Measurements from ENCODE around the gene CENPF. TPM values are rescaled to one million over a fixed set of nuclear protein-coding genes. Genes with fewer than 3 reads are reported as not detected.
"Not testable (repeated sequence)": the region's sequence is repeated elsewhere in the genome, so short reads cannot be mapped to it uniquely, and the experiment has no call there.

Gene CENPF
- total RNA-seq, 1 experiment from 2014 or later: 113 TPM

DNA sequence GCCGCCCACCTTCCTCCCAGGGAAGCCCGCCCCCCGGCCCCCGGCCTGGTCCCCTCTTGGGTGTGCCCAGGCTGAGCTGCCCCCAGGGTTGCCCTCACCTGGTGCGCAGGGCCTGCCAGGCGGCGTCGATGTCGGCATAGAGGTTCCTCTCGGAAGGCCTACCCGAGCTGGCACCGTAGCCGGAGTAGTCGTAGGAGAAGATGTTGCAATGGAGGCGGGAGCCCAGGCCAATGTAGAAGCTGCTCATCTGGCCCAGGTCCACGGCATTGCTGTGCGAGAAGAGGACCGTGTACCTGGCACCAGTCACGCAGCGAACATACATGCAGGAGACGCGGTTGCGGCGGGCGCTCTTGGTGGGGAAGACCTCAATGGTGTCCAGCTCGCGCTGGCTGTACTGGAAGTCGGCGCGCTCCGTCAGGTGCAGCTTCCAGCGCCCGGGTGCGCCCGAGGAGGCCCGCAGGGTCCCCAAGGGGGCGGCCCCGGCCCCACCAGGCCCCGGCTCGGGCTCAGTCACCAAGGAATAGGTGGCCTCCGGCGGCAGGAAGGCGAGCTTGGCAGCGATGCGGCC lies 5.3 kb downstream of the CENPF start:
- not testable (repeated sequence) for H3K23ac ChIP-seq (ENCODE audit: insufficient read length, low read depth, low read length); H3K4me1 ChIP-seq (ENCODE audit: insufficient read depth, low read length); H2BK5ac ChIP-seq (ENCODE audit: insufficient read length, low read length); H3K4ac ChIP-seq (ENCODE audit: low read depth, low read length); H2BK12ac ChIP-seq (ENCODE audit: insufficient read length, low read depth, low read length); H4K8ac ChIP-seq (replicated peaks; ENCODE audit: insufficient read length, low read depth, low read length); H3K27me3 ChIP-seq (ENCODE audit: insufficient read depth, low read length); H4K91ac ChIP-seq (ENCODE audit: insufficient read length, low read depth, low read length); H2AK5ac ChIP-seq (ENCODE audit: insufficient read length, low read length); H3K9ac ChIP-seq (ENCODE audit: extremely low read depth, insufficient read length, low read length); H3K14ac ChIP-seq (ENCODE audit: insufficient read depth, low read length); H3K4me2 ChIP-seq (ENCODE audit: insufficient read depth, insufficient read length, low read length); H3K18ac ChIP-seq (ENCODE audit: insufficient read length, low read depth, low read length); H3K79me1 ChIP-seq (ENCODE audit: insufficient read depth, low read depth, low read length, poor library complexity, severe bottlenecking); H3K4me3 Mint-ChIP-seq; H2BK120ac ChIP-seq (ENCODE audit: low read depth, low read length, poor library complexity, severe bottlenecking); H4K20me1 ChIP-seq (ENCODE audit: control insufficient read depth, insufficient read depth, insufficient read length); H3T11ph ChIP-seq (ENCODE audit: low read length); DNase-seq; H2BK20ac ChIP-seq (ENCODE audit: low read depth, low read length, poor library complexity, severe bottlenecking); H4K5ac ChIP-seq (ENCODE audit: insufficient read length, low read depth, low read length); H2BK15ac ChIP-seq (ENCODE audit: low read depth, low read length); H2AFZ ChIP-seq (ENCODE audit: low read length); H3K27me3 Mint-ChIP-seq (ENCODE audit: low read depth); H3K27ac ChIP-seq (ENCODE audit: insufficient read length, low read depth, low read length); H3K56ac ChIP-seq (ENCODE audit: insufficient read length, low read depth, low read length); H3K9me3 ChIP-seq (ENCODE audit: control insufficient read depth, low read depth, low read length); H3K9me3 Mint-ChIP-seq
- WGBS (ENCODE audit: extremely low coverage, insufficient read length, low lambda C conversion rate): no CpG with 5 or more reads among the region's 45 CpGs
- Histone ChIP-seq H3K79me2 (ENCODE audit: insufficient read depth, low read length) (peaks cover 59% of the 10 kb centered on the region; the same call in 1 of the 2 replicates), H3K23me2 (ENCODE audit: insufficient read length, low read depth, low read length, poor library complexity, severe bottlenecking) (peaks cover 11% of the 10 kb centered on the region)
- Mint-ChIP-seq H3K36me3 (ENCODE audit: insufficient read depth in 1 of 3, low read depth in 3 of 3) (peaks cover 35 to 40% (median 38%) of the 10 kb centered on the region in 3 experiments), H3K4me1 (peaks cover 16 to 18% of the 10 kb centered on the region in 2 experiments), H3K27ac (peak overlapping the region in 2 of 3 experiments; percentile 57 to 62; a peak in 1 of 7 replicates)

DNA sequence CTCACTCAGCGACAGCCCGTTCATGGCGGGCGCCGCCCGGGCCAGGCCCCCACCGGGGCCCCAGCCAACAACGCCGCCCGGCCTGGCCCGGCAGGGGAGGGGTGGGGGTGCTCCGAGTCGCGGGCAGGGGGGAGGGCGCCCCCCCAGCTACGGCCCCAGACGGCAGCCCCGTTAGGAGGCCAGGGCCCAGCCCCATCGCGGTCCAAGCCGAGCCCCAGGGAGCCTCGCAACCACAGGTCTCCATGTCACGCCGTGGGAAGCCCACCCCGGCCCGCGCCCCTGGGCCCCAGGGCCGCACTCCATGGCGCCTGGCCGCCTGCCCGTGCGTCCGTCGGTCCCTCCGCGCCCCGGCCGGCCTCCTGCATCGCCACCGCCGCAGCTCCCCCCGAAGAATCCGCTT lies 5.8 kb downstream of the CENPF start:
- peaks cover 55% of the 10 kb centered on the region; the same call in 1 of the 2 replicates for H3K79me2 ChIP-seq (ENCODE audit: insufficient read depth, low read length)
- not testable (repeated sequence) for H3T11ph ChIP-seq (ENCODE audit: low read length)

More for the DNA sequence above, 5.8 kb downstream of the CENPF start:
- H3K4me3 Mint-ChIP-seq; H3K27ac ChIP-seq (ENCODE audit: insufficient read length, low read depth, low read length); H2BK15ac ChIP-seq (ENCODE audit: low read depth, low read length); H3K9ac ChIP-seq (ENCODE audit: extremely low read depth, insufficient read length, low read length); H4K5ac ChIP-seq (ENCODE audit: insufficient read length, low read depth, low read length); H2BK120ac ChIP-seq (ENCODE audit: low read depth, low read length, poor library complexity, severe bottlenecking); H3K23me2 ChIP-seq (ENCODE audit: insufficient read length, low read depth, low read length, poor library complexity, severe bottlenecking); H4K8ac ChIP-seq (replicated peaks; ENCODE audit: insufficient read length, low read depth, low read length); H3K27me3 ChIP-seq (ENCODE audit: insufficient read depth, low read length); H4K20me1 ChIP-seq (ENCODE audit: control insufficient read depth, insufficient read depth, insufficient read length); H3K27ac Mint-ChIP-seq; DNase-seq; H2BK20ac ChIP-seq (ENCODE audit: low read depth, low read length, poor library complexity, severe bottlenecking); H3K4me2 ChIP-seq (ENCODE audit: insufficient read depth, insufficient read length, low read length); H2AK5ac ChIP-seq (ENCODE audit: insufficient read length, low read length); H3K4ac ChIP-seq (ENCODE audit: low read depth, low read length); H2BK5ac ChIP-seq (ENCODE audit: insufficient read length, low read length); H3K14ac ChIP-seq (ENCODE audit: insufficient read depth, low read length); H2BK12ac ChIP-seq (ENCODE audit: insufficient read length, low read depth, low read length); H3K4me1 ChIP-seq (ENCODE audit: insufficient read depth, low read length); H3K23ac ChIP-seq (ENCODE audit: insufficient read length, low read depth, low read length); H3K79me1 ChIP-seq (ENCODE audit: insufficient read depth, low read depth, low read length, poor library complexity, severe bottlenecking); H3K27me3 Mint-ChIP-seq (ENCODE audit: low read depth); H3K9me3 Mint-ChIP-seq; H3K18ac ChIP-seq (ENCODE audit: insufficient read length, low read depth, low read length); H2AFZ ChIP-seq (ENCODE audit: low read length); H3K9me3 ChIP-seq (ENCODE audit: control insufficient read depth, low read depth, low read length); H3K56ac ChIP-seq (ENCODE audit: insufficient read length, low read depth, low read length); H4K91ac ChIP-seq (ENCODE audit: insufficient read length, low read depth, low read length): not testable (repeated sequence)
- H3K4me1 Mint-ChIP-seq: peaks cover 16 to 18% of the 10 kb centered on the region in 2 experiments
- H3K36me3 Mint-ChIP-seq (ENCODE audit: insufficient read depth in 1 of 3, low read depth in 3 of 3): peaks cover 37 to 45% (median 42%) of the 10 kb centered on the region in 3 experiments
- no CpG with 5 or more reads among the region's 43 CpGs for WGBS (ENCODE audit: extremely low coverage, insufficient read length, low lambda C conversion rate)

Data from H9 (cell line).